Frontal cortex (tissue), 4 donors: ENCODE results near the gene LGI2. TPM values are rescaled to one million over a fixed set of nuclear protein-coding genes. Genes with fewer than 3 reads are reported as not detected.
"Not testable (repeated sequence)": the region's sequence is repeated elsewhere in the genome, so short reads cannot be mapped to it uniquely, and the experiment has no call there.

Source experiments
- DNase-seq, 2 donors: peaks; one replicate each; pipeline ENCODE4 v3.0.0; 2012; ENCODE audit warnings: low spot score in 2 of 2
- FAIRE-seq: peaks from 2 replicates; lab custom pipeline; 2012; peaks lifted over from hg19 to GRCh38; lab: Jason Lieb, UNC
- total RNA-seq: library from RNA; depleted of rRNA; stranded (reverse); fragments of >200 nt; gene quantifications from one replicate; pipeline ENCODE4 v1.2.3, GENCODE V29; 2014
- donor health status: control.
- donor health status: control.
- donor health status: control.

LGI2 gene
- 2.0 TPM for total RNA-seq

GRCh38 chr4:25030277-25031076, at the start of gene LGI2:
LGI2 (minus strand) TSS chr4:25030946; CDS start chr4:25030693, 253 bp downstream.
- FAIRE-seq (no peak), DNase-seq (peak; percentile 81 to 82)

- FAIRE-seq (no peak), DNase-seq (no peak)
Measured at GRCh38 chr4:25078523-25078922, 47.8 kb upstream of the LGI2 start.

GRCh38 chr4:25076625-25077398, 46.1 kb upstream of the LGI2 start:
- DNase-seq: no peak
- no peak for FAIRE-seq

- FAIRE-seq: no peak
- no peak for DNase-seq
Measured at GRCh38 chr4:25075851-25076250, 45.1 kb upstream of the LGI2 start.

- no peak for FAIRE-seq
- no peak for DNase-seq
Measured at GRCh38 chr4:25075129-25075528, 44.4 kb upstream of the LGI2 start.

- FAIRE-seq: no peak
- DNase-seq: no peak
Measured at GRCh38 chr4:25070545-25070944, 39.8 kb upstream of the LGI2 start.

- no peak for DNase-seq
- no peak for FAIRE-seq
Measured at GRCh38 chr4:25069014-25069413, 38.3 kb upstream of the LGI2 start.

- FAIRE-seq (no peak), DNase-seq (no peak)
Measured at GRCh38 chr4:25068386-25068785, 37.6 kb upstream of the LGI2 start.

- DNase-seq: no peak
Measured at GRCh38 chr4:25065932-25066590, 35.3 kb upstream of the LGI2 start.

GRCh38 chr4:25065431-25065858, 34.7 kb upstream of the LGI2 start:
- FAIRE-seq (no peak), DNase-seq (no peak)

More at GRCh38 chr4:25065932-25066590, 35.3 kb upstream of the LGI2 start:
- FAIRE-seq: no peak

- not testable (repeated sequence) for DNase-seq, FAIRE-seq
Measured at GRCh38 chr4:25064447-25064846, 33.7 kb upstream of the LGI2 start.

GRCh38 chr4:25063116-25063515, 32.4 kb upstream of the LGI2 start:
- FAIRE-seq (no peak), DNase-seq (no peak)

- DNase-seq (no peak), FAIRE-seq (no peak)
Measured at GRCh38 chr4:25062098-25062497, 31.4 kb upstream of the LGI2 start.

- DNase-seq (no peak), FAIRE-seq (no peak)
Measured at GRCh38 chr4:25061602-25062001, 30.9 kb upstream of the LGI2 start.

- no peak for FAIRE-seq
- DNase-seq: no peak
Measured at GRCh38 chr4:25060963-25061340, 30.2 kb upstream of the LGI2 start.

- DNase-seq (no peak), FAIRE-seq (no peak)
Measured at GRCh38 chr4:25060241-25060962, 29.7 kb upstream of the LGI2 start.

GRCh38 chr4:25059791-25060190, 29.0 kb upstream of the LGI2 start:
- no peak for DNase-seq
- no peak for FAIRE-seq

GRCh38 chr4:25058796-25059195, 28.1 kb upstream of the LGI2 start:
- DNase-seq (no peak), FAIRE-seq (no peak)

GRCh38 chr4:25057299-25057698, 26.6 kb upstream of the LGI2 start:
- DNase-seq: no peak
- FAIRE-seq: no peak

- DNase-seq, FAIRE-seq: not testable (repeated sequence)
Measured at GRCh38 chr4:25052037-25052436, 21.3 kb upstream of the LGI2 start.
